Bronchial epithelial cell (primary cell): Measurements from ENCODE around the gene MAML1. TPM values are rescaled to one million over a fixed set of nuclear protein-coding genes. Genes with fewer than 3 reads are reported as not detected.

Source experiments
- DNase-seq: peaks from one replicate; pipeline ENCODE4 v3.0.0-alpha.2; 2010; ENCODE audit warnings: low read depth
- FAIRE-seq: peaks from 2 replicates; lab custom pipeline; 2011; peaks lifted over from hg19 to GRCh38; lab: Jason Lieb, UNC
- H3K27me3 ChIP-seq: 2 replicates; pipeline ENCODE4 v1.5.1; 2011; ENCODE audit warnings: low read length; ENCODE audit not compliant: control insufficient read depth, insufficient read depth
- H3K36me3 ChIP-seq: 2 replicates; pipeline ENCODE4 v1.5.1; 2011; ENCODE audit warnings: low read length; ENCODE audit not compliant: control insufficient read depth, insufficient read depth
- H3K4me3 ChIP-seq: 2 replicates; pipeline ENCODE4 v1.5.1; 2011; ENCODE audit warnings: mild to moderate bottlenecking, low read depth, low read length, control low read depth
- total RNA-seq: library from RNA; depleted of rRNA; stranded (reverse); fragments of >200 nt; gene quantifications from 2 replicates; pipeline ENCODE4 v1.2.1, GENCODE V29; 2014
- TF ChIP-seq, protein P1 (sequence below): IDR thresholded peaks from 2 replicates; pipeline ENCODE4 v1.5.1; 2011; ENCODE audit warnings: mild to moderate bottlenecking, moderate library complexity, low read length, control low read depth, inconsistent platforms; ENCODE audit not compliant: insufficient read depth, severe bottlenecking

MAML1 gene
- total RNA-seq, 1 donor from 2014 or later, result 4.2 TPM

DNA sequence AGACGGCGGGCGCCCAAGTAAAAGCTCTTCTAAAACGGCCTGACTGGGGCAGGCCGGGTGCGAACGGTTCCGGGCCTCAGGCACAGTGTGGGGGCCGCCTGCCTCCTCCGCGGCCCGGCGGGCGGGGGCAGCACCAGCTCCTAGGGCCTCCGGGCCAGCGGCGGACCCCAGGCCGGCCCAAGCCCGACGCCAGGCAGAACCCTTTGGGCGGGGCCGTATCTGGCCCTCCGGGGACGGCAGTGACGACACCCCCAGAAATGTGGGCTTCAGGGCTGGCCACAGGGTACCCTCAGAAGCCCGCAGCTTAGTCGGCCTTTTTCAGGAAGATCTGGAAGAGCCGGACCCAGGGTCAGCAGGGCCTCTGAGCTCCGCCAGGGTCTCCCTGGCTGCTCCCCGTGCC, 65.1 kb downstream of the MAML1 start:
- Histone ChIP-seq H3K27me3 (no peaks in the 10 kb centered on the region), H3K36me3 (peaks cover 37% of the 10 kb centered on the region), H3K4me3 (no peak overlapping the region)
- FAIRE-seq (no peak), DNase-seq (no peak)
- TF ChIP-seq, protein P1, sequence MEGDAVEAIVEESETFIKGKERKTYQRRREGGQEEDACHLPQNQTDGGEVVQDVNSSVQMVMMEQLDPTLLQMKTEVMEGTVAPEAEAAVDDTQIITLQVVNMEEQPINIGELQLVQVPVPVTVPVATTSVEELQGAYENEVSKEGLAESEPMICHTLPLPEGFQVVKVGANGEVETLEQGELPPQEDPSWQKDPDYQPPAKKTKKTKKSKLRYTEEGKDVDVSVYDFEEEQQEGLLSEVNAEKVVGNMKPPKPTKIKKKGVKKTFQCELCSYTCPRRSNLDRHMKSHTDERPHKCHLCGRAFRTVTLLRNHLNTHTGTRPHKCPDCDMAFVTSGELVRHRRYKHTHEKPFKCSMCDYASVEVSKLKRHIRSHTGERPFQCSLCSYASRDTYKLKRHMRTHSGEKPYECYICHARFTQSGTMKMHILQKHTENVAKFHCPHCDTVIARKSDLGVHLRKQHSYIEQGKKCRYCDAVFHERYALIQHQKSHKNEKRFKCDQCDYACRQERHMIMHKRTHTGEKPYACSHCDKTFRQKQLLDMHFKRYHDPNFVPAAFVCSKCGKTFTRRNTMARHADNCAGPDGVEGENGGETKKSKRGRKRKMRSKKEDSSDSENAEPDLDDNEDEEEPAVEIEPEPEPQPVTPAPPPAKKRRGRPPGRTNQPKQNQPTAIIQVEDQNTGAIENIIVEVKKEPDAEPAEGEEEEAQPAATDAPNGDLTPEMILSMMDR, result no peak

DNA sequence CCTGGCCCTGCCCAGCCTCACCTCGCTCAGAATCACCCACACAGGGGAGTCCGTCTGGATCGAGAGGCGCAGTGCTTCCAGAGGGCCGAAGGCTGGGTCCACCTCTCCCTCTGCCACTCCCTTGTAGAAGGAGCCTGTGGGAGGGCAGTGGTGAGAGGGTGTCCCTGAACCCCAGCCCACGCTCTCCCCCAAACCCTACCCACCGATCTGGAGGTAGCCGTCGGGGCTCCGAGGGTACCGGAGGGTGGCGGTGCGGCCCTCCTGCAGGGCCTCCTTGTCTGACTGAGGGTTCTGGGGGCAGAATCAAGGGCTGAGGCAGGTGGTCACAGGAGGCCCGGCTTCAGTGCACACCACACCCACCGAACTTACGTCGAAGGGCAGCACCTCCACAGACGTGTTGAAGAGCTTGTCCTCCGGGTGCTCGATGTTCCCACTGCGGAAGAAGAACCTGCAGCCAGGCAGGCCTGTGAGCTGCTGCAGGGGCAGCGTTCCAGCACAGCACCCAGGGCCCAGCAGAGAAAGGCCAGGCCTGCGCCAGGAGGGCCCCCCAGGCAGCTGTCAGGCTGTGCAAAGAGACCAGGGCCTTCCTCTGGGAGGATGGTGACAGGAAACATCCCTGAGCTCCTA, 65.6 kb downstream of the MAML1 start:
- H3K27me3 ChIP-seq, result no peaks in the 10 kb centered on the region

DNA sequence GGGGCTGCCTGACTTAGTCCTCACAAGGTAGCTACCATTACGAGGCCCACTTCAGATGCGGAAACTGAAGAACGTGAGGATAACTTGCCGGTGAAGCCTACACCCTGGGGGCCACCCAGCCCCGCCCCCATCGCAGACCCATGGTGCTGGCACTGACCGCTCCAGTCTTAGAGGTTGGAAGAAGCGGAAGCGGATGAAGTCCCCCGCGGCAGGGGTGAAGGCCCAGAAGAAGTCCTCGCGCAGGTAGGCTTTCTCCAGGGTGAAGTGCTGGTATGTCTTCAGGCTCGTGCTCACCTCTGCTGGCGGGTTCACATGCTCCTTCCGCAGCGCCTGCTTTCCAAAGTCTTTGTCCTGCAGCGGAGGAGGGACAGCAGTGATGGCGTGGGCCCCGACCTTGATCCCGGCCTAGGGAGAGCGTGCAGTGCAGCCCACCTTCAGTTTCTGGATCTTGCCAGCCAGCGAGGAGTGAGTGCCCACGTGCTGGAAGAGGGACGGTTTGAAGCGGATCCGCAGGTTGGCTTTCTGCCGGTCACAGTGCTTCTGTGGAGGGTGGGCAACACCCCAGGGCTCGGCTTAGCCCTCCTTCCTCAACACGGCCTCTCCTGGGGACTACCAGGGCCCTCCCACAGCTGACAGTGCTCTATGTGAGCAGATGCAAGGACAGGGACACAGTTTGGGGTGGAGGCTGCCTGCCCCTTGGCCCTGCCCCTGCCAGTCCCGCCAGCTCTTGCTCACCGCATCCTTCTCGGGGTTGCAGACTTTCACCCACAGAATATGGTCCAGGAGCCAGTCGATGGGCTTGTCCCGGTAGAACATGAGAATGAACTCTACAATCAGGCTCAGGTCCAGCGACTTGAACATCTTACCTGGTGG, 66.4 kb downstream of the MAML1 start:
- FAIRE-seq, result no peak
- Histone ChIP-seq H3K27me3 (no peaks in the 10 kb centered on the region), H3K4me3 (no peak overlapping the region), H3K36me3 (peaks cover 37% of the 10 kb centered on the region)
- no peak for DNase-seq
- TF ChIP-seq, protein P1, result no peak

More for the DNA sequence above, 65.6 kb downstream of the MAML1 start:
- DNase-seq (no peak), FAIRE-seq (no peak)
- Histone ChIP-seq H3K4me3 (no peak overlapping the region), H3K36me3 (peaks cover 37% of the 10 kb centered on the region)
- TF ChIP-seq, protein P1, result no peak

DNA sequence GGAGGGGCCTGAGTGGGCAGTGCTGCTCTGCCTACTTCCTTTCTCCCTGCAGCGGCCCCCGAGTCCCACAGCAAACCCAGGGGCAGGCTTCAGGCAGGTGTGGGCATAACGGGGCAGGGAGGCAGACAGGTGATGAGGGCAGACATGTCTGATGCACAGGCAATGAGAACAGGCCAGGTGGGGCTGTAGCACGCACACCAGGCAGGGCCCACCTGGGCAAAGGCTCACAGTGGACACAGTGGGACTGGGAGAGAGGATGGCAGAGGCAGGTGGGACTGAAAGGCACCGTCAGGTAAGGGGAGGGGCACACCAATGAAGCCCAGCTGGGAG, 67.0 kb downstream of the MAML1 start:
- Histone ChIP-seq H3K36me3 (peaks cover 38% of the 10 kb centered on the region), H3K4me3 (no peak overlapping the region), H3K27me3 (no peaks in the 10 kb centered on the region)
- no peak for DNase-seq
- FAIRE-seq, result no peak
- TF ChIP-seq, protein P1, result no peak

DNA sequence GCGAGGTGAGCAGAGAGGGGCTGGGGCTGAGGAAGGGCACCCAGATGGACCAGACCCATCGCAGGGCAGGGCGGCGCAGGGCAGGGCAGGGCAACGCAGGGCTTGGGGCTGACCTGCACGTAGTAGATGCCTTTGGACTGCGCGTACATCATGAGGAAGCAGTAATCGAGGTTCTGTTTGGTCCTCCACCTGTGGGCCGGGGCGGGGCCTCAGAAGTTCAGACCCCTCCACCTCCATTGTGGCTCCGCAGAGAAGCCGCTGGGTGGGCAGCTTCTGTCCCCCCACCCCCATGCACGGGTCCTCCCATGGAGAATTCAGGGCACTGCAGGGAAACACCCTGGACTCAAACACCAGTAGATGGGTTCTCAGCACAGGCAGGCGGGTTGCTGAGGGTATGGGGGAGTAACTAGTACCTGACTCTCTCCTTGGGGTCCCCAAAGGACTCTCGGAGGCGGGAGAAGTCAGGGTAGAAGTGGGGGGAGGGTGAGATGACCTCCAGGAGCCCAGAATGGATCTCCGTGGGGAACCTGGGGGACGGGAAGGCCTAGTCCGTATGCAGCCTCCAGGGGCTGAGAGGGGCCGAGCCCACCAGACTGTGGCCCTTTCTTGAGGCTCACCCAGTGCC, 67.6 kb downstream of the MAML1 start:
- H3K36me3 ChIP-seq, result peaks cover 40% of the 10 kb centered on the region
- no peak for DNase-seq

More for the DNA sequence above, 67.6 kb downstream of the MAML1 start:
- Histone ChIP-seq H3K4me3 (no peak overlapping the region), H3K27me3 (no peaks in the 10 kb centered on the region)
- TF ChIP-seq, protein P1, result no peak
- FAIRE-seq, result no peak
